HT1080 (cell line): ENCODE data around the gene PRDM8. TPM values are rescaled to one million over a fixed set of nuclear protein-coding genes. Genes with fewer than 3 reads are reported as not detected.
"Not testable (repeated sequence)": the region's sequence is repeated elsewhere in the genome, so short reads cannot be mapped to it uniquely, and the experiment has no call there.

Experiments
- DNase-seq: peaks from one replicate; pipeline ENCODE4 v3.0.0-alpha.2; 2015; ENCODE audit warnings: low read depth
- polyA plus RNA-seq, 2 experiments: library from polyadenylated mRNA; depleted of rRNA; stranded (reverse); fragments of >200 nt; gene quantifications; 2 replicates each; pipeline ENCODE4 v1.2.3, GENCODE V29; 2015
- total RNA-seq: library from RNA; depleted of rRNA; stranded (reverse); fragments of >200 nt; shearing (Covaris generic); gene quantifications from 2 replicates; pipeline ENCODE4 v1.2.3, GENCODE V29; 2014; rRNA removed

PRDM8 gene
- total RNA-seq: 15.0 and 18.6 TPM in 2 replicates
- 27.8 and 31.2 TPM in 2 replicates for polyA plus RNA-seq (2015; cell fraction: cytosol; rRNA removed)
- polyA plus RNA-seq (2015; cell fraction: nucleus; rRNA removed): 82.5 and 91.3 TPM in 2 replicates

DNA sequence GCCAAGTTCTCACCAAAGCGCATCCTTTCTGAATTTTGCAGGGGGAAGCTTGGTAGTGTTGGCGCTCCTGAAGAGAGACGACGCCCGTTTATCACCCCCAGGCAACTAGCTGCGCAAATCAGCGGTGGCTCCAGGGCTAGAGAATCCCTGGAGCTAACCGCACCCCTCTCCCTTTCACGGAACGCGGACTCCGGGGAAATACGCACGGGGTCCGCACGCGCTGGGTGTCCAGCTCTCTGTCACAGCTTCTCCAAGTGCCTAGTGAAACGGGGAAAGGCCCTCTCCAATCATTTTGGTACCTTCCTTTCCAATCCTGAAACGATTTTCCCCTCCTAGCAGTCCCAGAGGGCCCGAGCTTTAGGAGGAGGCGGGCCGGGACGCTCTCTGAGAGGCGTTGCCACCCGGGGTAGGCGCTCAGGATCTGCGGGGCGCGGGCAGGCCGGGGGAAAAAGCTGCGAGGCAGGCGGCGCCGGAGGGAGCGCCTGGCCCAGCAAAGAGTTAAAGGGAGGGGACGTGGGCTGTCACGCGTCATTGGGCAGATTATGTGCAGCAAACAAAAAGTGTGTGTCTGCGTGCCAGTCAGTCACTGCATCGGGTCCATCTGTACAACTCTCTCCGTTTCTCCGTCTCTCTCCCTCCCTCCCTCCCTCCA is at the start of gene PRDM8:
Gene PRDM8, plus strand, starts transcription at position 582 of the 652 bp plus-strand sequence. CDS start 2,578 bp downstream, outside the sequence.
- no peak for DNase-seq

- DNase-seq: no peak
Observed at GRCh38 chr4:80150387-80151180, 46.7 kb upstream of the PRDM8 start.

DNA sequence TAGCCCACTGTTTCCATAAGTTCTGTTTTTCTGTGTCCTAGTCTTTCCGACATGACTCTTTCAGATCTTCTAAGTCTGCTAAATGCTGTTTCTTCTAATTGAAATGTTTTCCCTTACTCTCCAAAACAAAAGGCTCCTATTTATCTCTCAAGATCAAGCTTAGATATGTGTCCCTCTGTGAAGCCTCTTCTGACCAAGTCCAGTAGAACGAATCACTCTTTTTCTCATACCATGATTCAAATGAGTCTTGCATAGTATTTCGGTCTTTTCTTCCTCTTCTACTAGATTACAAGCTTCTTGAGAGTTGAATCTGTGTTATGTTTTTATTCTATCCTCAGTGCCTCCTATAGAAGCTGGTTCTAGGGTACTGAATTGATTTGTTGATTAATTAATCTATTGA is 45.3 kb upstream of the PRDM8 start:
- DNase-seq: no peak

DNA sequence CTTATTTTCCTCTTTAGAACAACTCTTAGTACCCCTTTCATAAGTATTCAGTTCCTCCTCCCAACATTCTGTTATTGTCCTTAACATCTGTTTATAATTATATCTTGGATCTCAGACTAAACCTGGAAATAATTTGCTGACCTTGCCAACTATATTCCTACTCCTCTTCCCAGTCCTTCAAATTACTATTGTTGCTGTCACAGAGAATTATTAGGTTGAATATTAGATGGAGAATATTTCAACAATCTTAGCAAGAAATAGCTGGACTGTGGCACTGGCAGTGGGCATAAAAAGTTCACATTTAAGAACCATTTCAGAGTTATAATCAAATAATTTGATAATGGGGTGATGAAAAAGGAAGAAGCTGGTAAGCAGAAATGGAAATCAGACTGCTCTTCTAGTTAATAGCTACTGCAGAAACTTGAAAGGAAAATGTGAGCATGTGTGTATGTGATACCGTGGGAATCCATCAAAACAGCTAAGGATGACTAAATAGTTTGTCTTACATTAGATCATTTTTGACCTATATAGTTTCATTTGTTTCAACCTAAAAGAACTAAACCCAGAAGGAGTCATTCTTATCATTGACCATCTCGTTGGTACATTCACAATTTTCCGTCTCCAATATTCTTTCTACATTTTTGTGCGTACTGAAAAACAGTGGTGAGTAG is 43.3 kb upstream of the PRDM8 start:
- DNase-seq: peak; percentile 8

DNA sequence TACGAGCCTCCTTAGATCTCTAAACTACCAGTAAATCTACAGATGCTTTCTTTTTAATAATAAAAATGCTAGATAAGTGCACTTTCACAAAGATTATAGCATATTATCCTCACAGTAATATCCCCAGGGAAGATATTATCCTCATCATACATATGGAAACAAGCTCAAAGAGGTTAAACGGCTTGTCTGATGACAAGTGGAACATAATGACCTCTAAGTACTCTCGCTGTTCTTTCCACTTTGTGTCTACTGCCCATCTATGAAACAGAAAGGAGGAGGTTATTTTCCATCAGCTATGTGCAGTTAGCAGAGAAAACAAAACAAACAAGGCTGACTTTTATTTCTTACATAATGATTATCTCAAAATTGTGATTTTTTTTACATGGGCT is 42.8 kb upstream of the PRDM8 start:
- no peak for DNase-seq

DNA sequence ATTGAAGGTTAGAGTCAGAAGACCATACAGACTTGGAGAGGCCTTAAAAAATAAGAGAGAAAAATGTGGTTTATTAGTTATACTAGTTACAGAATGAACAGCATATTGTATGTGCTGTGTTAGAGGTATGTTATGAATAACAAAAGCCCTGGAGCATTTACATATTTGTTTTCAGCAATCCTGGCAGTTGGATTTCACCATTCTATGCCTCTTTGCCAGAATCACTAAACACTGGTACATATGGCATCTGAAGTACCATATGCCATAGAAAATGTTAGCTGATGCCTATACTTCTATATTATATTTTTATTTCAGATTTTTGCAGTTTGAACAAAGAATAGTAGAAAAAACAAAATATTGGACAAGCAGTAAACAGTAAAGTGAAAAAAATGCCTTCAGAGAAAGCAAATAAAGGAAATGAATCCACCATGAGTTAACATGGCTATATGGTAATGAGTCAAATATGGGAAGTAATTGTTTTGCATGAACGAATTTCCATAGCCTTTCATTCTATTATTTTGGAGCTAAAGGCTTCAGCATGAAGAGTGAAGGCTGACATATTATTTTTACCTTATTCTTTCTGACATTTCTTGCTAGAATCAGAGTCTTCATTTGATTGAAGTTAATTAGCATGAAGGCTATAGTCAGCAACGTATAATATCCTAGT is 41.9 kb upstream of the PRDM8 start:
- DNase-seq: no peak

- no peak for DNase-seq
Observed at GRCh38 chr4:80156410-80156809, 40.9 kb upstream of the PRDM8 start.

DNA sequence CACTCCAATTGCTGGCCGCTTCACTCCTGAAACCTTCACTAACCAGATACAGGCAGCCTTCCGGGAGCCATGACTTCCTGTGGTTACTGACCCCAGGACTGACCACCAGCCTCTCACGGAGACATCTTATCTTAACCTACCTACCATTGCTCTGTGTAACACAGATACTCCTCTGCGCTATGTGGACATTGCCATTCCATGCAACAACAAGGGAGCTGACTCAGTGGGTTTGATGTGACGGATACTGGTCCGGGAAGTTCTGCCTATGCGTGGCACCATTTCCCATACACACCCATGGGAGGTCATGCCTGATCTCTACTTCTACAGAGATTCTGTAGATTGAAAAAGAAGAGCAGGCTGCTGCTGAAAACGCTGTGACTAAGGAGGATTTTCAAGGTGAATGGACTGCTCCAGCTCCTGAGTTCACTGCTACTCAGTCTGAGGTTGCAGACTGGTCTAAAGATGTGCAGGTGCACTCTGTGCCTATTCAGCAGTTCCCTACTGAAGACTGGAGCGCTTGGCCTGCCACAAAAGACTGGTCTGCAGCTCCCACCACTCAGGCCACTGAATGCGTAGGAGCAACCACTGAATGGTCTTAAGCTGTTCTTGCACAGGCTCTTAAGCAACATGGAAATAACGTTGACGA is 35.8 kb upstream of the PRDM8 start:
- no peak for DNase-seq

- DNase-seq: no peak
Observed at GRCh38 chr4:80162418-80162817, 34.9 kb upstream of the PRDM8 start.

DNA sequence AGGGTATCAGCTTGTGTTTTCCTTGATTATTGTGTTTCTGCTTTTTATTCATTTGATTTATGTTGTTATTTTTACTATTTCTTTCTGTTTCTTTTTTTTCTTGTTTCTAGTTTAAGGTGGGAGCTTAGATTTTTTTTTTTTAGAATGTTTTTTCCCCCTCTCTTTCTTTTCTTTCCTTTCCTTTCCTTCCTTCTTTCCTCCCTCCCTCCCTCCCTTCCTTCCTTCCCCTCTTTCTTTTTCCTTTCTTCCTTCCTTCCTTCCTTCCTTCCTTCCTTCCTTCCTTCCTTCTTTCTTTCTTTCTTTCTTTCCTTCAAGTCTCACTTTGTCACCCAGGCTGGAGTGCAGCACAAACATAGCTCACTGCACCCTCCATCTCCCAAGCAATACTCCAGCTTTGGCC is 31.4 kb upstream of the PRDM8 start:
- no peak for DNase-seq

DNA sequence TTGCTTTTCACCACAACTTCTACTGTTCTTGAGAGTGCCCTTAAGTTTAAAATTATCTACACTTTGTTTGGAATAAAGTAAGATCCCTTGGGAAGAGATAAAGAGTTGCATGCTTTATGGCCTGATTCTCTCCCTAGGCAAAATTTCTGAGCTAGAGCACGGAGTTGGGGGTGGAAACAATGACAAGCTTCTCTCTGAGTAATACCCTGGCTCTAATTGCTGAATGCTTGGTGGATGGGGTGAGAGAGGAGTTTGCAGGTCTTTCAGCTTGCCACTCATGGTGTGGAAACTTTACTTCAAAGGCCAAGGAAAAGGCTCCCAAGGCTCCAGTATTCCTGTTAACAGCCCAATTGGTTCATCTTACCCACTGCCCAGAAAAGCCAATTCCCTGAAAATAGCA is 26.1 kb upstream of the PRDM8 start:
- no peak for DNase-seq

DNA sequence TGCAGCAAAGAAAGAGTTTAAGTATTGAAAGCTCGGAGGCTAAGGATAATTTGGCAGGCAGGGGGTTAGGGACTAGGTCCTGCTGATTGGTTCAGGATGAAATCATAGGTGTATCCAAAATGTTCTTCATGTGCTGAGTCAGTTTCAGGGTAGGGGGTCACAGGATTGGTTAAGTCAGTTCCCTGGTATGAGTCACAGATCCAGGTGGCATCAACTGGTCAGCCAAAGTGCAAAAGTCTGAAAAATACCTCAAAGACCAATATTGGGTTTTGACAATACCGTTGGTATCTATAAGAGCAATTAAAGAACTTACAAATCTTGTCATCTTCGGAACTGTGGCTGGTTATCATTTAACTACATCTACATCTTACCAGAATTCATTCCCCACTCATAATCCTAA is 25.6 kb upstream of the PRDM8 start:
- no peak for DNase-seq

DNA sequence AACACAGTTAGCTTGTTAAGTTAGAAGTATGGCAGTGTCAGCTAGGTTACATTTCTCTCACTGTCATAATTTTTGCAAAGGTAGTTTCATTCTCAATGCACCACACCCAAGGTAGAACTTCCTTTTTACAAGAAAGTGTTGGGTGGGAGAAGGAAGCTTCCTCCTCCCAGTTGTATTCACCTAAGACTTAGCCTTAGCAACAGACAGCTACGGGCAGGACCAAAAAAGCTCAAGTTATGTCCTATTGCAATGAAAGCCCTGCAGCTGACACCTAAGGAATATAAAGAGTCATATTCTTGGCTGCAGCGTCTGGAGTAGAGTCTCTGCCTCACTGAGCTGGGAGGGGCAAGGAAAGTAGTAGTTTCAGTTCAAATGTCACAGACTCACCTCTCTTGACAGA is 25.1 kb upstream of the PRDM8 start:
- DNase-seq: no peak

GRCh38 chr4:80173401-80173800 is 23.9 kb upstream of the PRDM8 start:
- DNase-seq: peak; percentile 89

- peak; percentile 78 for DNase-seq
Observed at GRCh38 chr4:80173841-80174240, 23.5 kb upstream of the PRDM8 start.

DNA sequence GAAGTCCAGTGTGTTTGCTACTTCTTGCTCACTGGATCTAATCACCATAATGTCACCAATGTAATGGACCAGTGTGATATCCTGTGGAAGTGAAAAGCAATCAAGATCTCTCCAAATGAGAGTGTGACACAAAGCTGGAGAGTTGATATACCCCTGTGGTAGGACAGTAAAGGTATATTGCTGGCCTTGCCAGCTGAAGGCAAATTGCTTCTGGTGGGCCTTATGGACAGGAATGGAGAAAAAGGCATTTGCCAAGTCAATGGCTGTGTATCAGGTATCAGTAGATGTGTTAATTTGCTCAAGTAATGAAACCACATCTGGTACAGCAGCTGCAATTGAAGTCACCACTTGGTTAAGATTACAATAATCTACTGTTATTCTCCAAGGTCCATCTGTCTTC is 19.5 kb upstream of the PRDM8 start:
- not testable (repeated sequence) for DNase-seq

DNA sequence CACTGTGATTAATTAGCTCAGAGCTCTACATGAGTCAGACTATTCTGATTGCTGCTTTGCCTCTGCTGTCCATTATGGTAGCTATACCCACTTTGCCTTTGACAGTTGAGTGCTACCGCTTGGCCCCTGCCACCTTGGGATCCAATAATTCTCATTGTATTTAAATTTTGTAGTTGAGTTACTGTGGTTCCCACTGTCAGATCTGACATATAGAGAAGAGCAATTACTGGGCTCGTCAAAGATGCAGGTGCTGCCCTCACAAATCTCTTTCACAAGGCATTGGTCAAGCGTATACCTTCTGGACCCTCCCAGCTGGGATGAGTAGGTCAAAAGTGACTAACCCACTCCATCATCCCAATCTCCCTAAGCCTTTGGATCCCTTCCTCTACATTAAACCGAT is 18.3 kb upstream of the PRDM8 start:
- no peak for DNase-seq

DNA sequence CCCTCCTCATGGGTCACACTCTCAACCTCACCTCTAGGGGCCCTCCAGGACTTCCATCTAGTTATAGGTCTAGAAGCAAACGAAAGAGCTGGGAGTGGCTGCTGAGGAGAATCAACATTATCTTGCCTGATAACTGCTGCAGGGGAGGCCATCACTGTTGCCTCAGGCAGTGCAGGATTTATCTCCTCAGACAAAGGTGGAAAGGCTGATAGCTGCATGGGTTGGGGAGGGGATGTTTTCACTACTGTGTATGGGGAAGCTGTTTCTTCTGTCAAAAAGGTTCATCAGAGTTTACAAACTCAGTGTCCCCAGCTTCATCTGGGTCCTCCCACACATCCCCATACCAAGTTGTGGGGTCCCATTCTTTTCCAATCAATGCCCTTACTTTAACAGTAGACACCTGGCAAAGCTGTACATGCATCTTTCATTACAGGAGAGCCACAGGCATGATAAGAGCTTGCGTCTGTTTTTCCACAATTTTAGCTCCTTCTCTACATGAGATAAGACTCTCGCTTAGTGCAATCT is 17.6 kb upstream of the PRDM8 start:
- no peak for DNase-seq

DNA sequence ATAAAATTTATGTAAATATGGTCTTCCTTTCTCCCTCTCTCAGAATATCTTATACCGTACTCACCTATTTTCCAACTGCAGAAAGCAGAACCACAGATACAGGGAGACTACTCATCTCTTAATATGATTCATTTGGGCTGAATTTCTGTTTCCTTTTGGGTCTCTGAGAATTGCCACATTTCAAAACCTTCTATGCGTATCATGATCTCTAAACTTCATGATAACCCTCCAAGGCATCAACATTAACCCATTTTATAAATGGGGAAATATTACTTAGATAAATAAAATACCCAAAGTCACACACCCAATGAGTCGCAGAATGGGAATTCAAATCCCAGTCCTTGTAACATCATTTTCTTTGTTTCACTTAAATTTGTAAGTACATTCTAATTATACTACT is 16.6 kb upstream of the PRDM8 start:
- peak; percentile 17 for DNase-seq

DNA sequence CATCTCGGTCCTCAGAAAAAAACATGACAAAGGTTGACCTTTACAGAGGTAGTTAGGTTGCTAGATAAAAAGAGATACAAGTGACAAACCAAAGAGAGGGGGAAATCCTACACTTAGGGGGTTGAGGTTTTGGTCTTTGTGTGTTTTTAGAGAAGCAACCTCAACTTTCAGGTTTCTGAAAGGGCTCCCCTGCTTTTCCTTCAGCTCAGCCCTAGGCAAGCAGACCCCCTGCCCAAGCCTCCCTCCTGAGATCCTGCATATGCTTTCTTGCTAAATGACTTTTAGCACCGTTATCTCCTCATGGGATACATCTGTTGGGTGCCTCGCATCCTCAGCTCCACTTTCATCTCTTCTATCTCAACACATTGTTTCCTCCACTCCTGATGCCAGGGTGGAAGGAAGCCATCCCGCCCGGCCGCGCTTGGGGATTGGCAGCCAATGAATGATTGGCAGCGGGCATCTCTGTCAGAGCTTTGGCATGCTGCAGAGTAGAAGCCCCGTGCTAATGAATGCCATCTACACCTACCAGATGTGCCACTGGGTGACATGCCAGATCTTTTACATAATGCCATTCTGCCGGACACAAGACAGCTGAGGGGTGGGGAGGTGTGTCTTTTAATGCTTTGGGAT is 15.0 kb upstream of the PRDM8 start:
- no peak for DNase-seq
